ENCODE data around the gene UBE2D2.

- TF ChIP-seq CTCF (IDR thresholded peaks at IDR 0.05 in 4 of 5, conservative IDR thresholded peaks at IDR 0.05 in 1 of 5) (no peak), POLR2A (IDR thresholded peaks at IDR 0.05) (no peak)
Observed at GRCh38 chr5:139676406-139676805, 115.3 kb downstream of the UBE2D2 start.

Data from gastrocnemius medialis (tissue), 4 donors.